H1 (cell line): ENCODE results near the gene THBS3. TPM values are rescaled to one million over a fixed set of nuclear protein-coding genes. Genes with fewer than 3 reads are reported as not detected.
A peak's percentile ranks its signal among the peaks of the same experiment; 100 is the strongest.

Source experiments
- CTCF ChIA-PET: fragments of 300-600 bp; sonication (Branson Sonifier 250); formaldehyde crosslinking; loops from one replicate; lab custom pipeline; 2021; ENCODE audit not compliant: partially characterized antibody; lab: Charles Lee
- POLR2A ChIA-PET: fragments of 300-600 bp; sonication (Branson Sonifier 250); formaldehyde crosslinking; loops from one replicate; lab custom pipeline; 2021; ENCODE audit warnings: inconsistent platforms; ENCODE audit not compliant: partially characterized antibody; lab: Charles Lee
- DNase-seq, 2 experiments: peaks; one replicate each; pipeline versions ENCODE4 v3.0.0 to v3.0.0-alpha.2; 2010 to 2022; ENCODE audit warnings: low spot score in 2 of 2, low read depth in 1 of 2, mixed read lengths in 1 of 2
- FAIRE-seq: peaks from 2 replicates; lab custom pipeline; 2011; peaks lifted over from hg19 to GRCh38; lab: Jason Lieb, UNC
- H2AFZ ChIP-seq: 2 replicates; pipeline ENCODE4 v1.8.1; 2012; ENCODE audit warnings: low read length, inconsistent platforms
- H2AK5ac ChIP-seq: 2 replicates; pipeline ENCODE4 v1.6.1; 2013; ENCODE audit warnings: low read depth, low read length
- H2BK120ac ChIP-seq: replicated peaks from 2 replicates; pipeline ENCODE3; 2013; ENCODE audit warnings: low read depth, low read length, inconsistent platforms
- H2BK12ac ChIP-seq: 2 replicates; pipeline ENCODE4 v1.6.1; 2013; ENCODE audit warnings: low read depth, low read length
- H2BK15ac ChIP-seq: 2 replicates; pipeline ENCODE4 v1.6.1; 2013; ENCODE audit warnings: low read length
- H2BK20ac ChIP-seq: 2 replicates; pipeline ENCODE4 v1.6.1; 2013; ENCODE audit warnings: low read length
- H2BK5ac ChIP-seq: 2 replicates; pipeline ENCODE4 v1.6.1; 2013; ENCODE audit warnings: low read depth, low read length
- H3K14ac ChIP-seq: 2 replicates; pipeline ENCODE4 v1.6.1; 2013; ENCODE audit warnings: inconsistent platforms; ENCODE audit not compliant: insufficient read length
- H3K18ac ChIP-seq: 2 replicates; pipeline ENCODE4 v1.6.1; 2013; ENCODE audit warnings: low read length; ENCODE audit errors: extremely low read depth
- H3K23ac ChIP-seq: 2 replicates; pipeline ENCODE4 v1.6.1; 2013; ENCODE audit warnings: inconsistent platforms; ENCODE audit not compliant: insufficient read length
- H3K23me2 ChIP-seq: 2 replicates; pipeline ENCODE4 v1.6.1; 2013; ENCODE audit warnings: low read depth, low read length
- H3K27ac ChIP-seq: 2 replicates; pipeline ENCODE4 v1.6.1; 2011; ENCODE audit warnings: low read depth, low read length, inconsistent platforms
- H3K27me3 ChIP-seq, 4 experiments: replicated peaks in 1 of 4; 1 replicate in 1 of 4; 2 replicates in 3 of 4; pipeline versions ENCODE4 v1.6.1 to v1.8.1; 2011 to 2013; ENCODE audit warnings: low read length in 3 of 4, mild to moderate bottlenecking in 3 of 4, inconsistent platforms in 2 of 4, mixed read lengths in 2 of 4, moderate library complexity in 1 of 4; ENCODE audit not compliant: control insufficient read depth in 3 of 4, insufficient read depth in 3 of 4; ENCODE audit errors: extremely low read depth in 1 of 4
- H3K36me3 ChIP-seq, 4 experiments: 2 replicates each; pipeline versions ENCODE4 v1.6.1 to v1.8.1; 2011 to 2013; ENCODE audit warnings: mild to moderate bottlenecking in 4 of 4, low read length in 3 of 4, moderate library complexity in 2 of 4, control low read depth in 1 of 4, inconsistent platforms in 1 of 4; ENCODE audit not compliant: insufficient read depth in 4 of 4, control insufficient read depth in 2 of 4
- H3K4ac ChIP-seq: replicated peaks from 2 replicates; pipeline ENCODE3; 2013; ENCODE audit warnings: low read length, low read depth, mixed read lengths, inconsistent platforms; ENCODE audit not compliant: insufficient read length
- H3K4me1 ChIP-seq, 4 experiments: replicated peaks in 1 of 4; 1 replicate in 1 of 4; 2 replicates in 3 of 4; pipeline versions ENCODE4 v1.6.1 to v1.8.1; 2011 to 2013; ENCODE audit warnings: low read length in 3 of 4, inconsistent platforms in 2 of 4, mixed read lengths in 1 of 4; ENCODE audit not compliant: insufficient read depth in 4 of 4, control insufficient read depth in 3 of 4
- H3K4me2 ChIP-seq, 2 experiments: 2 replicates each; pipeline versions ENCODE4 v1.6.1 to v1.8.1; 2011 to 2013; ENCODE audit warnings: low read depth in 2 of 2, low read length in 2 of 2, control low read depth in 1 of 2, inconsistent platforms in 1 of 2, mild to moderate bottlenecking in 1 of 2; ENCODE audit not compliant: insufficient read depth in 1 of 2
- H3K4me3 ChIP-seq, 4 experiments: fragments of 200-600, 300-600 bp in 1 of 4; sonication (generic), shearing (Covaris generic), sonication (Bioruptor Twin) in 1 of 4; 2 replicates each; pipeline versions ENCODE4 v1.5.1 to v1.8.1; 2011 to 2016; ENCODE audit warnings: low read length in 4 of 4, low read depth in 3 of 4, control low read depth in 2 of 4, inconsistent platforms in 2 of 4, mild to moderate bottlenecking in 2 of 4, mixed read lengths in 1 of 4, moderate library complexity in 1 of 4; ENCODE audit not compliant: insufficient read depth in 2 of 4; ENCODE audit errors: extremely low read depth in 1 of 4
- H3K56ac ChIP-seq: replicated peaks from 2 replicates; pipeline ENCODE3; 2013; ENCODE audit warnings: low read depth, mild to moderate bottlenecking, mixed read lengths, low read length, inconsistent platforms; ENCODE audit not compliant: insufficient read length
- H3K79me1 ChIP-seq: 2 replicates; pipeline ENCODE4 v1.6.1; 2013; ENCODE audit warnings: low read depth, low read length, control low read depth
- H3K79me2 ChIP-seq, 2 experiments: 2 replicates each; pipeline versions ENCODE4 v1.6.1 to v1.8.1; 2012 to 2013; ENCODE audit warnings: low read length in 2 of 2, mild to moderate bottlenecking in 2 of 2, inconsistent platforms in 1 of 2; ENCODE audit not compliant: insufficient read depth in 2 of 2, control insufficient read depth in 1 of 2
- H3K9ac ChIP-seq, 4 experiments: replicated peaks in 1 of 4; 1 replicate in 1 of 4; 2 replicates in 3 of 4; pipeline versions ENCODE4 v1.6.1 to v1.8.1; 2011 to 2013; ENCODE audit warnings: low read depth in 3 of 4, low read length in 3 of 4, control low read depth in 2 of 4, mild to moderate bottlenecking in 2 of 4, moderate library complexity in 2 of 4, inconsistent platforms in 1 of 4; ENCODE audit errors: extremely low read depth in 1 of 4
- H3K9me3 ChIP-seq, 2 experiments: 2 replicates each; pipeline versions ENCODE4 v1.6.1 to v1.8.1; 2012 to 2013; ENCODE audit warnings: mild to moderate bottlenecking in 2 of 2, moderate library complexity in 2 of 2, control low read depth in 1 of 2, inconsistent platforms in 1 of 2, low read depth in 1 of 2, low read length in 1 of 2, mixed read lengths in 1 of 2; ENCODE audit not compliant: insufficient read depth in 2 of 2
- H4K20me1 ChIP-seq, 2 experiments: replicated peaks in 1 of 2; 2 replicates each; pipeline versions ENCODE3 to v1.8.1; 2011 to 2013; ENCODE audit warnings: inconsistent platforms in 2 of 2, low read length in 2 of 2, mild to moderate bottlenecking in 1 of 2; ENCODE audit not compliant: insufficient read depth in 2 of 2, control insufficient read depth in 1 of 2
- H4K5ac ChIP-seq: 2 replicates; pipeline ENCODE4 v1.6.1; 2013; ENCODE audit warnings: low read length, low read depth, mixed read lengths, inconsistent platforms; ENCODE audit not compliant: insufficient read length
- H4K8ac ChIP-seq: 2 replicates; pipeline ENCODE4 v1.8.0; 2013; ENCODE audit warnings: mild to moderate bottlenecking, moderate library complexity, low read length, inconsistent platforms; ENCODE audit not compliant: insufficient read depth; ENCODE audit errors: extremely low read depth
- H4K91ac ChIP-seq: replicated peaks from 2 replicates; pipeline ENCODE3; 2013; ENCODE audit warnings: low read length, mixed read lengths, inconsistent platforms; ENCODE audit not compliant: insufficient read length
- CBX5 ChIP-seq: fragments of 300-800, 300-1000 bp; sonication (generic); IDR thresholded peaks from 2 replicates; pipeline ENCODE4 v1.7.1; 2016; ENCODE audit warnings: antibody characterized with exemption, low read length, low read depth
- EP300 ChIP-seq, 2 experiments: IDR thresholded peaks; 1 replicate in 1 of 2; 2 replicates in 1 of 2; pipeline ENCODE4 v1.6.1; 2011 to 2012; ENCODE audit warnings: low read depth in 2 of 2, low read length in 2 of 2, mild to moderate bottlenecking in 2 of 2, borderline replicate concordance in 1 of 2, inconsistent platforms in 1 of 2, moderate library complexity in 1 of 2
- KDM4A ChIP-seq: IDR thresholded peaks from one replicate; pipeline ENCODE4 v1.7.1; 2012; ENCODE audit warnings: low read depth, mild to moderate bottlenecking, moderate library complexity, low read length, inconsistent platforms; ENCODE audit not compliant: severe bottlenecking
- POLR2AphosphoS5 ChIP-seq: IDR thresholded peaks from 2 replicates; pipeline ENCODE4 v1.6.1; 2011; ENCODE audit warnings: low read depth, low read length
- RAD21 ChIP-seq, 2 experiments: IDR thresholded peaks in 1 of 2; conservative IDR thresholded peaks in 1 of 2; 2 replicates each; pipeline ENCODE4 v1.6.1; 2011; ENCODE audit warnings: low read depth in 2 of 2, low read length in 2 of 2, improper control_type of control experiment in 1 of 2, inconsistent platforms in 1 of 2, mild to moderate bottlenecking in 1 of 2, moderate library complexity in 1 of 2
- SRF ChIP-seq: IDR thresholded peaks from 2 replicates; pipeline ENCODE4 v1.6.1; 2011; ENCODE audit warnings: mild to moderate bottlenecking, low read depth, low read length, moderate library complexity
- TCF12 ChIP-seq: IDR thresholded peaks from 2 replicates; pipeline ENCODE4 v1.6.1; 2011; ENCODE audit warnings: low read depth, mild to moderate bottlenecking, low read length
- WGBS, 2 experiments: shearing (Covaris generic) in 1 of 2; methylation state at CpG; one replicate each; pipeline versions ENCODE4 v1.1.6 to v1.1.7; 2013 to 2015; ENCODE audit warnings: low lambda C conversion rate in 2 of 2, mixed read lengths in 2 of 2, inconsistent platforms in 1 of 2, low coverage in 1 of 2, missing lambda C conversion rate in 1 of 2; ENCODE audit not compliant: insufficient replicate concordance in 2 of 2, insufficient coverage in 1 of 2, insufficient read length in 1 of 2; ENCODE audit errors: extremely low coverage in 1 of 2, missing lambda C conversion rate in 1 of 2; 5-methylcytosine and 5-hydroxymethylcytosine counted together
- polyA plus RNA-seq, 7 experiments: library from polyadenylated mRNA; depleted of rRNA in 3 of 7; stranded (reverse) in 5 of 7; unstranded in 2 of 7; fragments of >200 nt in 5 of 7; fragments of 200-250 nt in 2 of 7; gene quantifications; 1 replicate in 5 of 7; 2 replicates in 1 of 7; 4 replicates in 1 of 7; pipeline versions ENCODE4 v1.2.1 to v1.2.3, GENCODE V29; 2011 to 2013; ENCODE audit warnings: missing spikeins in 2 of 7, mixed read lengths in 2 of 7
- total RNA-seq: library from RNA; stranded (reverse); fragmentation: NEBNext Ultra II Directional; extraction: Animal tissue kit (Norgen Biotek cat#: 25700); gene quantifications from 2 replicates; pipeline ENCODE4 v1.2.1, GENCODE V29; 2021

The THBS3 gene
- total and polyA plus RNA-seq, 2 of the 8 experiments (the other 6 are each of a cell fraction or from before 2014, with no cell fraction given) = 3.0 to 3.5 TPM

DNA sequence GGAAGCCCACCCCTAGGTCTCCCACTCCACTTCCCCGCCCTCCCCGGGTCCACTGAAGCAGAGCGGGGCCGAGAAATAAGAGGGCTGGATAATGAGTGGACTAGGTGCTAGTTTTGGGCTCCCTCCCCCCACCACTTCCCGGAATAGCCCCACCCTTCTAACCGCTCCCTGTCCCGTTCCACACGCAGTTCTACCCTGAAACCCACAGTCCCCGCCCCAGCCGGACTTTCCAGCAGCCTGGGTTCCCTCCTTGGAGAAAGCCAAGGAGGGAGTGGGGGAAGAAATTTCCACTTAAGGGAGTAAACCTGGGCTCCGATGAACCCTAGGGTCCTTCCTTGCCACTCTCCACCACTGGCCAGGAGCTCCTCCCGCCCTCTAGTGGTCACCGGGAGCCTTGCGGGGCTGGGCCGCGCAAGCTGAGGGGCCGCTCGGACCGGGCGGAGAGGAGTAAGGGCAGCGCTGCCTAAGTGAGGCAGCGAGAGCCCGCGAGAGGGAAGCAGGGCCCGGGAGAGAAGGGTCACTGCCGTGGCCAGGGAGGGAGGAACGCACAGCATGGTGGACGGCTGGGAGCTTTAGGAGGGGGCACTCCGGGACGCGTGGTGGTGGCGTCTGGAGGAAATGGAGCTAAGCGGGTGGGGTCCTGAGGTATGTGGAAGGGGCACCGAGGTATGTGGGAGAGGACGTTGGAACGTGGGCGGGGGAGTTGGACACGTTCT, 14.3 kb downstream of the THBS3 start:
- Histone ChIP-seq H2BK5ac (peak overlapping the region; percentile 99), H3K14ac (peak overlapping the region; percentile 51), H3K56ac (peak overlapping the region; percentile 70), H3K23me2 (peaks cover 24% of the 10 kb centered on the region), H4K91ac (peak overlapping the region; percentile 100), H3K79me2 (peaks cover 6 to 32% of the 10 kb centered on the region in 2 experiments; a peak in 3 of 4 replicates), H4K8ac (peak overlapping the region; percentile 96), H2BK15ac (peak overlapping the region; percentile 97; the same call in 1 of the 2 replicates), H3K18ac (peak overlapping the region; percentile 99), H3K9ac (peak overlapping the region in 3 of 4 experiments; percentile 72 to 96 (median 92); a peak in 6 of 7 replicates), H3K4me3 (peak overlapping the region; percentile 60 to 98 (median 96)), H2AFZ (no peak overlapping the region), H3K36me3 (peaks cover 17 to 25% (median 18%) of the 10 kb centered on the region in 4 experiments), H3K27ac (peak overlapping the region; percentile 94), H3K4me1 (peaks cover 9 to 31% (median 25%) of the 10 kb centered on the region in 4 experiments), H3K9me3 (no peaks in the 10 kb centered on the region), H2AK5ac (peak overlapping the region; percentile 69; the same call in 1 of the 2 replicates), H2BK20ac (peak overlapping the region; percentile 98), H2BK12ac (peak overlapping the region; percentile 100), H3K27me3 (no peaks in the 10 kb centered on the region), H4K20me1 (peaks cover 10 to 20% of the 10 kb centered on the region in 2 experiments), H3K4ac (peak overlapping the region; percentile 98), H3K23ac (no peak overlapping the region), H2BK120ac (peak overlapping the region; percentile 47), H4K5ac (peak overlapping the region; percentile 99), H3K4me2 (peak overlapping the region; percentile 81 to 87), H3K79me1 (peaks cover 13% of the 10 kb centered on the region)
- 1% methylated on average over 26 of the region's 38 CpGs; no CpG with 5 or more reads in 1 of the 2 experiments for WGBS, 2 experiments
- ChIA-PET POLR2A (interaction anchor here (0.6 to 19.4 kb wide), 30 partner anchors 14 to 250 kb away, joined by 3 to 512 read pairs (median 4); partner anchors contain the start of genes CLK2, ENTREP3, FLAD1 and HCN3), CTCF (interaction anchor here (0.6 to 5.1 kb wide), 30 partner anchors 9 to 1086 kb away, joined by 3 to 107 read pairs (median 4); partner anchors contain the start of genes ENTREP3, KRTCAP2, MTX1 and RUSC1)
- DNase-seq (peak in 1 of 2 experiments; percentile 99), FAIRE-seq (no peak)
- no peak for TF ChIP-seq CBX5
- TF ChIP-seq KDM4A = peak; percentile 12
- TF ChIP-seq TCF12 = 0 out of 2 replicates have a peak, but pooled peaks have one; percentile 61
- TF ChIP-seq RAD21 (IDR thresholded peaks at IDR 0.05 in 1 of 2, conservative IDR thresholded peaks at IDR 0.05 in 1 of 2; ENCODE audit: low read depth in 2 of 2, low read length in 2 of 2) = peak; percentile 49 to 70
- peak; percentile 64; the same call in 1 of the 2 replicates for TF ChIP-seq POLR2AphosphoS5
- peak in 1 of 2 experiments; percentile 70; a peak in 1 of 3 replicates for TF ChIP-seq EP300 (IDR thresholded peaks at IDR 0.05; ENCODE audit: borderline replicate concordance in 1 of 2, low read depth in 2 of 2, low read length in 2 of 2)
- TF ChIP-seq SRF = no peak
